ENCODE results near the gene MROH7. TPM values are rescaled to one million over a fixed set of nuclear protein-coding genes. Genes with fewer than 3 reads are reported as not detected.
A peak's percentile ranks its signal among the peaks of the same experiment; 100 is the strongest.

The MROH7 gene
- polyA plus RNA-seq, 4 donors, result 1.9 to 13.4 (median 5.0) TPM

GRCh38 chr1:54649130-54649898, 7.7 kb downstream of the MROH7 start:
- peak in 2 of 4 donors; percentile 14 to 31 for DNase-seq (ENCODE audit: low read depth in 4 of 4, low spot score in 3 of 4)

- no peak for DNase-seq (ENCODE audit: low read depth in 4 of 4, low spot score in 3 of 4)
Measured at GRCh38 chr1:54649921-54650320, 8.3 kb downstream of the MROH7 start.

GRCh38 chr1:54650417-54650816, 8.8 kb downstream of the MROH7 start:
- DNase-seq (ENCODE audit: low read depth in 4 of 4, low spot score in 3 of 4), result no peak

GRCh38 chr1:54651608-54652007, 10.0 kb downstream of the MROH7 start:
- no peak for DNase-seq (ENCODE audit: low read depth in 4 of 4, low spot score in 3 of 4)

GRCh38 chr1:54652168-54652567, 10.6 kb downstream of the MROH7 start:
- no peak for DNase-seq (ENCODE audit: low read depth in 4 of 4, low spot score in 3 of 4)

GRCh38 chr1:54653036-54653435, 11.4 kb downstream of the MROH7 start:
- no peak for DNase-seq (ENCODE audit: low read depth in 4 of 4, low spot score in 3 of 4)

- DNase-seq (ENCODE audit: low read depth in 4 of 4, low spot score in 3 of 4), result no peak
Measured at GRCh38 chr1:54658164-54658913, 16.8 kb downstream of the MROH7 start.

- no peak for DNase-seq (ENCODE audit: low read depth in 4 of 4, low spot score in 3 of 4)
Measured at GRCh38 chr1:54663725-54664124, 22.1 kb downstream of the MROH7 start.

GRCh38 chr1:54664364-54664763, 22.8 kb downstream of the MROH7 start:
- no peak for DNase-seq (ENCODE audit: low read depth in 4 of 4, low spot score in 3 of 4)

GRCh38 chr1:54665852-54666251, 24.3 kb downstream of the MROH7 start:
- DNase-seq (ENCODE audit: low read depth in 4 of 4, low spot score in 3 of 4), result no peak

GRCh38 chr1:54666333-54666732, 24.7 kb downstream of the MROH7 start:
- DNase-seq (ENCODE audit: low read depth in 4 of 4, low spot score in 3 of 4), result no peak

GRCh38 chr1:54667797-54668196, 26.2 kb downstream of the MROH7 start:
- no peak for DNase-seq (ENCODE audit: low read depth in 4 of 4, low spot score in 3 of 4)

GRCh38 chr1:54668567-54668966, 27.0 kb downstream of the MROH7 start:
- no peak for DNase-seq (ENCODE audit: low read depth in 4 of 4, low spot score in 3 of 4)

- no peak for DNase-seq (ENCODE audit: low read depth in 4 of 4, low spot score in 3 of 4)
Measured at GRCh38 chr1:54671985-54672608, 30.5 kb downstream of the MROH7 start.

GRCh38 chr1:54678776-54679643, 37.4 kb downstream of the MROH7 start:
- DNase-seq (ENCODE audit: low read depth in 4 of 4, low spot score in 3 of 4), result no peak

GRCh38 chr1:54679706-54680105, 38.1 kb downstream of the MROH7 start:
- DNase-seq (ENCODE audit: low read depth in 4 of 4, low spot score in 3 of 4), result no peak

GRCh38 chr1:54680387-54680786, 38.8 kb downstream of the MROH7 start:
- no peak for DNase-seq (ENCODE audit: low read depth in 4 of 4, low spot score in 3 of 4)

- DNase-seq (ENCODE audit: low read depth in 4 of 4, low spot score in 3 of 4), result peak in 1 of 4 donors; percentile 6
Measured at GRCh38 chr1:54681358-54681757, 39.8 kb downstream of the MROH7 start.

GRCh38 chr1:54683453-54683852, 41.9 kb downstream of the MROH7 start:
- no peak for DNase-seq (ENCODE audit: low read depth in 4 of 4, low spot score in 3 of 4)

GRCh38 chr1:54685335-54685905, 43.8 kb downstream of the MROH7 start:
- no peak for DNase-seq (ENCODE audit: low read depth in 4 of 4, low spot score in 3 of 4)
